HG02981 (cell line): ENCODE data around the gene PTPRN2.
"Not testable (repeated sequence)": the region's sequence is repeated elsewhere in the genome, so short reads cannot be mapped to it uniquely, and the experiment has no call there.

Experiments used
- ATAC-seq: cut with Tn5 transposase; IDR thresholded peaks from one replicate; pipeline ENCODE4 v1.9.1; 2021; ENCODE audit warnings: mild to moderate bottlenecking, moderate library complexity; ENCODE audit not compliant: unreplicated experiment

PTPRN2 gene

GRCh38 chr7:157745721-157746709 is 841.6 kb downstream of the PTPRN2 start:
- no peak for ATAC-seq

GRCh38 chr7:157744786-157745601 is 842.6 kb downstream of the PTPRN2 start:
- no peak for ATAC-seq

GRCh38 chr7:157743781-157744525 is 843.7 kb downstream of the PTPRN2 start:
- no peak for ATAC-seq

GRCh38 chr7:157740251-157740798 is 847.3 kb downstream of the PTPRN2 start:
- ATAC-seq, result no peak

DNA sequence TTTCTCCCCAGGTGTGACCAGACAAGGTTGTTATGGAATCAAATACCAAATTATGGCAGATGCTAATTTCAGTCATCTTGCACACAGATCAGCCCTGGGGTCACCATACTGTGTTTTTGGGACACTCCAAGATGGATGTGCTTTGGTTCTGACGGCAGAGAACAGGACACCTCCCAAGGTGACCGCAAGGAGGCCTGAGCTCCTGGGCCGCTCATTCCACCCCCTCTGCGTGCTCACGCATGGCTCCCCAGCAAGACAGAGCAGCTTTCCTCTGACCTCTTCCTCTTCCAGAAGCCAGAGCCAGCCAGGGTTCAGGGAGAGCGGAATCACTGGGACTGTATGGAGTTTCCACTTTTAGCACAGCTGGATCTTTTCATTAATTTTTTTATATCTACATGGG is 848.0 kb downstream of the PTPRN2 start:
- ATAC-seq, result no peak

GRCh38 chr7:157739031-157739430 is 848.6 kb downstream of the PTPRN2 start:
- no peak for ATAC-seq

DNA sequence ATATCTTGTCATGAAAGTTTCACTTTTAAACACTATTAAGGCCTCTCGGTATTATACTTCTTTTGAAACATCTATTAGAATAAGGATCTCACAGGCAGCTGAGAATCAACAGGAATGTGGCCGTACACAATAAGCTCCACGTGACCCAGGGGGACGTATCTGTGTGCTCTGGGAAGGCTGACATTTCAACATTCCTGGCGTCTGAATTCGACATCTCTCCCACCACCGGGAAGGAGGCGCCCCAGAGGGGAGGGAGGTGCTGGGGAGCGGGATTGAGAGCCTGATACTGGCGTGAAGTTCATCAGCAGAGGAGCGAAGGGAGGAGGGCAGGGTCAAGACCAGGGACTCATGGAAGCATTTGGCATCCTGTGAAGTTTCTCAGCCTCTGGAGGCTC is 849.6 kb downstream of the PTPRN2 start:
- ATAC-seq, result no peak

GRCh38 chr7:157737151-157738065 is 850.2 kb downstream of the PTPRN2 start:
- no peak for ATAC-seq

- ATAC-seq, result no peak
Observed at GRCh38 chr7:157736341-157736740, 851.3 kb downstream of the PTPRN2 start.

DNA sequence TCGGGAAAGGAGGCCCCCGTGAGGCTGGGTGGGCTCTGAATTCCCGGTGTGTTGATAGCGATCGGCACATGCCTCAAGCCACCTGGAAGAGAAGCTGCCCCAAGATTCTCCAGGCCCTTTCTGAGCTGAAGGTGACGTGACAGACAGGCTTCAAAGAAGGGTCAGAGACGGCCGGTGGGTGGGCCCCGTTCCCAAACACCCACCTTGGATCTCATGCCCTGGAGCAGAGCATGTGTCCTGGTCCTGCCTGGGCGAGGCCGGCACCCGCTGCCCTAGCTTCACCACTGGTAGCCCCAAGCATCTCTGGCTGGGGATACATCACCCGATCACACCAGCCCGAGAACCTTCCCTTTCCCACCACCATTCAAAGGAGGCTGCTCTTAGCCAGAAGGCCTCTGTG is 851.8 kb downstream of the PTPRN2 start:
- no peak for ATAC-seq

- no peak for ATAC-seq
Observed at GRCh38 chr7:157734676-157735640, 852.7 kb downstream of the PTPRN2 start.

DNA sequence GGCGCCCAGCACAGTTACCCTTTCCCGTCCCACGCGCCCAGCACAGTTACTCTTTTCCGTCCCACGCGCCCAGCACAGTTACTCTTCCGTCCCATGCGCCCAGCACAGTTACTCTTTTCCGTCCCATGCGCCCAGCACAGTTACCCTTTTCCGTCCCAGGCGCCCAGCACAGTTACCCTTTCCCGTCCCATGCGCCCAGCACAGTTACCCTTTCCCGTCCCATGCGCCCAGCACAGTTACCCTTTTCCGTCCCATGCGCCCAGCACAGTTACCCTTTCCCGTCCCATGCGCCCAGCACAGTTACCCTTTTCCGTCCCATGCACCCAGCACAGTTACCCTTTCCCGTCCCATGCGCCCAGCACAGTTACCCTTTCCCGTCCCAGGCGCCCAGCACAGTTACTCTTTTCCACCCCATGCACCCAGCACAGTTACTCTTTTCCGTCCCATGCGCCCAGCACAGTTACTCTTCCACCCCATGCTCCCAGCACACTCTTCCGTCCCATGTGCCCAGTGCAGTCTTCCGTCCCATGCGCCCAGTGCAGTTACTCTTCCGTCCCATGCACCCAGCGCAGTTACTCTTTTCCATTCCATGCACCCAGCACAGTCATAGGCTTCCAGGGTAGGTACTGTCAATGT is 853.7 kb downstream of the PTPRN2 start:
- ATAC-seq, result not testable (repeated sequence)

- ATAC-seq, result no peak
Observed at GRCh38 chr7:157731126-157731525, 856.5 kb downstream of the PTPRN2 start.

DNA sequence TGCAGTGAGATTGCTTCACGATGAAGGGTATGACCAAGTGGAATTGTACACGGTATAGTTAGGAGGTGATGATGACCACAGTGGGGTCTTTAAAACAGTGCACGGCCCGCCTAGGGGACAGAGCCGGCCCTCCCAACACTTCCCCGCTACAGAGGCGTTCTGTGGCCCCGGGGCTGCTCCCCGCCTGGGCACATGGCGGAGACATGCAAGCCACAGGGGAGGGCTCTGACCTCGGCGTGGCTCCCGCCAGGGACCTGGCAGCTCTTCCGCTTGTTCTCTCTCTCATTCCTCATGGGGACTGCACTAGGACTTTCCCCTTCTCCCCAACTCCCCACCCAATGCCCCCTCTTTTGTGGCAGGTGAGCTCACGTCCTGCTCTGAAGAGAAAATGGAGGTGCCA is 857.0 kb downstream of the PTPRN2 start:
- ATAC-seq, result no peak

GRCh38 chr7:157729566-157729965 is 858.1 kb downstream of the PTPRN2 start:
- ATAC-seq, result no peak

- ATAC-seq, result no peak
Observed at GRCh38 chr7:157727964-157728615, 859.5 kb downstream of the PTPRN2 start.

DNA sequence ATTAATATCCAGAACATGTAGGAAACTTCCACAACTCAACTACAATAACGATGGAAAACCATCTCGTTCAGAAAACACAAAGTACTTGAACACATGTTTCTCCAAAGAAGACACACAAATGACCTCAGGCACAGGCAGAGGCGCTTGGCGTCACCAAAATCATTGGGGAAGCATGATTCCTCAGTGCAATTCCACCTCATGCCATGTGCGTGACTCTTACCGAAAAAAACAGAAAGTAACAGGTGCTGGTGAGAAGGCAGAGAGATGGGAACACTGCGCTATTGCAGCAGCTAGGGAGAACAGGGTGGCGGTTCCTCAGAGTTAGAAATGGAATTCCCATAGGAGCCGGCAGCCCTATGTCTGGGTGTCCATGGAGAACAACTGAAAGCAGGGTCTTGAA is 860.9 kb downstream of the PTPRN2 start:
- ATAC-seq, result no peak

DNA sequence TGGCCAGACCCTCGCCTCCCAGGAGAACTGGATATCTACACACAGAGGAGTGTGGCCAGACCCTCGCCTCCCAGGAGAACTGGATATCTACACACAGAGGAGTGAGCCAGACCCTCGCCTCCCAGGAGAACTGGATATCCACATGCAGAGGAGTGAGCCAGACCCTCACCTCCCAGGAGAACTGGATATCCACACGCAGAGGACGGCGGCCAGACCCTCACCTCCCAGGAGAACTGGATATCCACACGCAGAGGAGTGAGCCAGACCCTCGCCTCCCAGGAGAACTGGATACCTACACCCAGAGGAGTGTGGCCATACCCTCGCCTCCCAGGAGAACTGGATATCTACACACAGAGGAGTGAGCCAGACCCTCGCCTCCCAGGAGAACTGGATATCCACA is 862.3 kb downstream of the PTPRN2 start:
- not testable (repeated sequence) for ATAC-seq
